Stimulated activated CD8-positive, alpha-beta memory T cell treated with anti-CD3 and anti-CD28 coated beads, Interleukin-15, amount 100 ng/mL, for 48 hours (primary cell): ENCODE measurements around the gene ZNF385D.
"Not testable (repeated sequence)": the region's sequence is repeated elsewhere in the genome, so short reads cannot be mapped to it uniquely, and the experiment has no call there.

ENCODE experiments used
- DNase-seq, 2 donors: peaks; one replicate each; pipeline ENCODE4 v3.0.0-alpha.2; 2020; ENCODE audit warnings: low read depth in 2 of 2

The ZNF385D gene

DNA sequence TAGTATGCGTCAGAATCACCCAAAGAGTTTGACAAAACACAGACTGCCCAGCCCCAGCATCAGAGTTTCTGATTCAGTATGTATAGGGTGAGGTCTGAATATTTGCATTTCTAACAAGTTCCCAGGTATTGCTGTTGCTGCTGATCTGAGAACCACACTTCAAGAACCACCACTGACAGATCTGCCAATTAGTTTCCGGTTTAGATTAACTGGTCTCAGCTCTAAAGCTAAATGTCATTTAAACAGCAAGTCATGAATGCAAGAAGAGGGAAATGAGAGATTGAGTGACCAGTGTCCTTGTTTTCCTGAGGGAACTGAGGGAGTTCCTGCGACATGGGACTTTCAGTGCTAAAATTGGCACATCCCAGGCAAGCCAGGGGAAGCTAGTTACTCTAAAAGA, 305.0 kb downstream of the ZNF385D start:
- no peak for DNase-seq

GRCh38 chr3:21441821-21442220, 309.2 kb downstream of the ZNF385D start:
- no peak for DNase-seq

GRCh38 chr3:21436835-21437234, 314.2 kb downstream of the ZNF385D start:
- DNase-seq = no peak

- DNase-seq = no peak
Measured at GRCh38 chr3:21435871-21436270, 315.1 kb downstream of the ZNF385D start.

DNA sequence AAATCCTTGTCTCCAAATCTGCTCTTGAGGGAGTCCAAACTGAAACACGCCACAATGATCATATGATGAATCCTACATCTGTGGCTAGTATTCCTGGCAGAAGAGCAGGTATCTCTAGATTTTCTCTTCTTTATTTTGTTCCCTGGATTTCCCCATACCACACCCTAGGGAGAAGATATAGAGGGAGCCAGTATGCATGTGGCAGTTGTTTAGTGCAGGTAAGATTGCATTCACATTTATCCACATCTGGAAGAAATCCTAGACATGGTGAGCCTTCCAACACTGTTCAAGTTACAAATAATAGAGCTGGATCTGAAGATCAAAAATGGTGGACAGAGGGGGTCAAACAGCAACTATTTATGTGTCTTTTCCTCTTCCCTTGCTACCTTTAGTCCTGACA, 316.7 kb downstream of the ZNF385D start:
- DNase-seq = no peak

- no peak for DNase-seq
Measured at GRCh38 chr3:21433751-21434150, 317.3 kb downstream of the ZNF385D start.

DNA sequence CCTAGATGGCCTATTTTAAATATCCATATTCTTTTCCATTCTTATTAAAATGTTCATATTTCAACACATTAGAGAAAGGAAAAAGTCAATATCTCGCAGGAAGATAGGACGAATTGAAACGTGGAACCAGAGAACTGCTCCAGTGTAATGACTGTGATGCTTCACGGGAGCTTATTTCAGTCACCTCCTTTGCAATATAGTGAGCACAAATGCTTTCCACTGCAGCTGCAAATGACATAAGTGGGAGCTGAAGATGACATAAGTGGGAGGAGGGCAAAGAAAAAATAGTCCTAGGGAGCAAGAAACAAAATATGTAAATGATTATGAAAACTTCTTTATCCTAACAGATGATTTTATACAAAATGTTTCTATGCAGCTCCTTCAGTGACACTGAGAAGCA, 324.1 kb downstream of the ZNF385D start:
- DNase-seq = no peak

DNA sequence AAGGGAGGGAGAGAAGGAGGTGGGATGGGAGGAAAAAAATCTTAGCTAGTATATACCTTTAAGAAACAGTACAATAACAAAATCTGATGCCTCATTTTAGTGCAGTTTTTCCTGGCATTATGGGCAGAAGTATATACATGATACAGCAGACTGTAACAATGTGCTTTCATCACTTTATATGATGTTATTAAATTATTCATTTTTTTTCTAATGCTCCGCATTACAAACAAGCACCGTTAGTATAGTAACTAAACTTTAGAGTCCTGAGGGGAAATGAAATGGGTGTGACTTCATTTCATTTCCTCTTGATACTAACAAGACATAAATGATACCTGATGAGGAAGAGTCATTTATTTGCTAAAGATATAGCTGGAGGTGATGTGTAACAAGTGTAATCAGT, 325.3 kb downstream of the ZNF385D start:
- no peak for DNase-seq

DNA sequence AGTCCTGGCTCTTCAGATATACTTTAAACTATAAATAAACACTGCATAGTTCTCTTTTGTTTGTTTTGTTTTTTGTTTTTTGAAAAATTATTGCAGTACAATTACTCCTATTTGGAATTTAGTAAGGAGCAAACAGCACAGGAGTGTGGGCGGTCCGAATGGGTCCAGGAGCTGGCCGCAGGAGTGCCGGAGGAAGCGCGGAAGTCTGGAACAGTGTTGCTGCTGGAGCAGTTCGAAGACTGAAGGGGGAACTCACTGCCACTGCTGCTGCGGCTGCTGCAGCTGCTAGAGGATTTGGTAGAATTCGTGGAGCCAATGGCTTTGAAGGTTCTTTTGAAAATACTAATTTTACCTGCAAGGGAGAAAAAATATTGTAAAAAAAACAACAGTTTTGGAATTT, 329.9 kb downstream of the ZNF385D start:
- DNase-seq = no peak

DNA sequence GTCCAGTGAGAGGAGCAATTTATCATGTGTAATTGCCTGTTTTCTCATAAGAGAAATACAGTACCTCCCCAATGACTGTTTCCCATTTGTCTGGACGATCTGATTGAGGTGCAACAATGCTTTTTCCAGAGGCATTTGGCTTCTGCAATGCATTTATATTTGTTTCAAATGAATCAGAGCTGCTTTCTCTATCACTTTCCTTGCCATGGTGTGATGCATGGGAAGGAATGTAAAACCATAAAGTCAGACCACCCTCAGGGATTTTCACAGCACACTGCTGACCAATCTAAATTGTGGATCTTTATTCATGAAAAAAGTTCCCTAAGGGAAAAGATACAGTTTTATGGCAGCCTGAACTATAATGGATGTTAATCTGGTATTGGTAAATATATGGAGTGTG, 333.0 kb downstream of the ZNF385D start:
- DNase-seq = no peak

DNA sequence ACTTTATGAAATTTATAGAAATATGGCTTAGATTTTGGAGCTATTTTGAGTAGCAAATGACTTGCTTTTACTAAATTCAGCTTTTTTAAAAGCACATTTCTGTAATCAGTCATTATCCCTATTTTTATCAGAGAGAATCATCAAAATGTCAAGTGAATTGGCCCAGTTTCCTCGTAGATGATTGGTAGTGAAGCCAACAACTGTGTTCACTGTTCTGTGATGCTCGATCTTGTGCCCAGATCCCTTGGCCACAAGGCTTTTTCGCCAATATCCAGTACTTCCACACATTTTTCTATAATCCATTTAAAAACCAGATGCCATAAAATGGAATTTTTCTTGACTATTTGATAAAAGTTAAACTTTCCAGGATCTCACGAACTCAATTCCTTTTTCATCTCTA, 336.5 kb downstream of the ZNF385D start:
- no peak for DNase-seq

GRCh38 chr3:21411058-21411457, 340.0 kb downstream of the ZNF385D start:
- no peak for DNase-seq

DNA sequence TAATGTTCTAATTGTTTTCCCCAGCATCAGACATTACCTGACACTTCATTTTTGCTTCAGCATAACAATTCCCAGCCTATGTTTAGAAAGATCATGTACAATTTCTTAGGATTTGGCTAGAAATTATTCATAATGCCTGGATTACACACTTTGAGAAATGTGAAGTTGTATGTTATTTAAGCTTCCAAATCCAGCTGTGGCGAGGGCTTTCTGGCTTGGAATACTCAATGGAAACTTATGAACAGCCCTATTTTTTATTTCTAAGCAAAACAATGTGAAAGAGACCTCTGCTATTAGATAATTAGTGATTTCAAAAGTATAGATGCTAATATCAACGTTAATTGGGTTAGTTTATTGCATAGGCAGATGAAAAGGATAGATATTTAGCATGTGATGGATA, 341.6 kb downstream of the ZNF385D start:
- no peak for DNase-seq

GRCh38 chr3:21407743-21408142, 343.3 kb downstream of the ZNF385D start:
- DNase-seq = no peak

DNA sequence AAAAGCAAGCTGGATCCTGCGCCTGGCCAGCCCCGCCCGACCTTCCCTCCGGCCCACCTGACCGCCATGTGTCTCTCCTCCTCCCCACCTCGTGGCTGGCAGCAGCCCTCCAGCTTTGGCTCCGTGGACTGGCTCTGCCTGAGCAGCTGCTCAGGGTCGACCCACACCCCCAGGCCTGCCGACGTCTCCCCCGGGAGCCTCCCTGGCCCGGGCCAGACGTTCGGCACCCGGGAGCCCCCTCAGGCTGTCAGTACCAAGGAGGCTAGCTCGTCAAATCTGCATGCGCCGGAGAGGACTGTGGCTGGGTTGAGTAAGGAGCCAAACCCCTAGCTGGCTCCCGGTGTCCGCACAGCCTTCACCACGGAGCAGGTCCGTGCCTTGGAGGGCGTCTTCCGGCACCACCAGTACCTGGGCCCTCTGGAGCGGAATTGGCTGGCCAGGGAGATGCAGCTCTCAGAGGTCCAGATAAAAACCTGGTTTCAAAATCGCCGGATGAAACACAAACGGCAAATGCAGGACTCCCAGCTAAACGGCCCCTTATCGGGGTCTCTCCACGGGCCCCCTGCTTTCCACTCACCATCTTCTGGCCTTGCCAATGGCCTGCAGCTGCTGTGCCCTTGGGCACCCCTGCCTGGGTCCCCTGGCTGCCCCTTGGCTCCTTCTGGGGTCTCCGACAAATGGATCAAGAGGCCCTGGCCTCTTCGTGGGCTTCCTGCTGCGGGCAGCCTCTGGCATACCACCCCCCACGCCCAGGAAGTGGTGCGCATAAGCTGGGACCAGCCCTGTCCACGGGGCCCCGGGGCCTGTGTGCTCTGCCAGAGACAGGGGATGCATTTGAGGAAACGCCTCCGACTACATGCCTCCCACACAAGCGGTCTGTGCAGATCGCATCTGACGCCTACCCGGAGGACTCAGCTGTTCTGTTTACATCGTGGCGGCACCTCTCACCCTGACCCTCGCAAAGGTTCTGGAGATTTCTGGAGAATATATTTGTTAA, 345.0 kb downstream of the ZNF385D start:
- no peak for DNase-seq

DNA sequence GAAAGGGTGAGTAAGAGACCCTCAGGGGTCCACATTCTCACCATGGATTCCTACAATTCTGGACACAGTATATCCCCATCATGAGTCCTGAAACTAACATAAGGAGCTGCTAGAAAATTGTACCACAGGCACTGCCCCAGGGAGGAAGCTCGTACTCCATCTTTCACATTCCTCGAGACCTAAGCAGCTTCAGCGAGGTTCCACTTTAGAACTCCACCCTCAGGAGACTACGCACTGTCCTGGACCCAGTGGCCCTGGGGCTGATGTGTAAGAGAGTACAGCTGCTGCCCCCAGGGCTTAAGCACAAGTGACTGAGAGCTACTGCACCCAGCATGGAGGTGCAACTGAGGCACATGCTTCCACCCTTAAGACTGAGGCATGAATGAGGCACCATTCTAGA, 352.5 kb downstream of the ZNF385D start:
- DNase-seq = no peak

DNA sequence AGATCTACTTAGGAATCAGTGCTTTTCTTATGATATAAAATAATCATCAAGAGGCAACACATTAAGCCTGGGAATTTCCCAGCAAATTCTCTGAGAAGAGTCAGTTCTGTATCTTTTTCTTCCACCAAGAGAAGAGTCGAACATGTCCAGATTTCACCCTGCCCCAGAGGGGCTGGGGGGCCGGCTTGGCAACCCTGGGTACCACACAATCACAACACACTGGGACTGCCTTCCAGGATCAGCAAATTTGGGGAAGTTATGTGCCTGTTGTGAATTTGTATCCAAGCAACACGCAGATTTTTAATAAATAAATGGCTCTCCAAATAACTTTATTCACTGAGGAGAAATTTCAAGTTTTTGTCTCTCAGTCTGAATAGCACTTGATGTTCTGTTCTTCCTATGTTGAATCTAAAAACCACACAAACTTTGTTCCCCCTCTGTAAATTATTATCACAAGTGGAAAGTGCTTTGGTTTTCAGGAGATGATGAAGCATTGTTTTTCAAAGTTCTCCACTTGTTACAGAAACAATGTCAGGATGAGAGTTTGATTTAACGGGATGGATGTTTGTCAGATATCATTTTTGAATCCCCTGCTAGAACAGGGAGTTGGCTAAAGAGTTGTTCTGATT, 357.2 kb downstream of the ZNF385D start:
- no peak for DNase-seq

- no peak for DNase-seq
Measured at GRCh38 chr3:21392526-21392925, 358.5 kb downstream of the ZNF385D start.

GRCh38 chr3:21390856-21391255, 360.2 kb downstream of the ZNF385D start:
- no peak for DNase-seq

- no peak for DNase-seq
Measured at GRCh38 chr3:21390136-21390535, 360.9 kb downstream of the ZNF385D start.

DNA sequence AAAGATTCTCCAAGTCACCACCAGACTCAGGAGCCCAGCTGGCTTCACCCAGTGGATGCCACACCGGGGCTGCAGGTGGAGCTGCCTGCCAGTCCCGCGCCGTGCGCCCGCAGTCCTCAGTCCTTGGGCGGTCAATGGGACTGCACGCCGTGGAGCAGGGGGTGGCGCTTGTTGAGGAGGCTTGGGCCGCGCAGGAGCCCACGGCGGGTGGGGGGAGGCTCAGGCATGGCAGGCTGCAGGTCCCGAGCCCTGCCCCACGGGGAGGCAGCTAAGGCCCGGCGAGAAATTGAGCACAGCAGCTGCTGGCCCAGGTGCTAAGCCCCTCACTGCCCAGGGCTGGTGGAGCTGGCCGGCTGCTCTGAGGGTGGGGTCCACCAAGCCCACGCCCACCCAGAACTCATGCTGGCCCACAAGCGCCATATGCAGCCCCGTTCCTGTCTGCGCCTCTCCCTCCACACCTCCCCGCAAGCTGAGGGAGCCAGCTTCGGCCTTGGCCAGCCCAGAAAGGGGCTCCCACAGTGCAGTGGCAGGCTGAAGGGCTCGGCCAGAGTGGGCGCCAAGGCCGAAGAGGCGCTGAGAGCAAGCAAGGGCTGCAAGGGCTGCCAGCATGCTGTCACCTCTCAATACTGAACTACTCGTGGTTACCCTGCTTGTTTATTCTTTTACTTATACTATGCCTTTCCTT, 363.7 kb downstream of the ZNF385D start:
- DNase-seq = not testable (repeated sequence)

GRCh38 chr3:21378036-21378435, 373.0 kb downstream of the ZNF385D start:
- DNase-seq = not testable (repeated sequence)
